Natural killer cell (primary cell): Measurements from ENCODE around the gene CBLB. TPM values are rescaled to one million over a fixed set of nuclear protein-coding genes. Genes with fewer than 3 reads are reported as not detected.

Source experiments
- ATAC-seq, 3 donors: fragments of 150-1000 bp in 2 of 3; fragments of 200-7000 bp in 1 of 3; cut with Tn5 transposase; 1 replicate in 1 of 3; 2 replicates in 2 of 3; pipeline ENCODE4 v1.10.0; 2021; ENCODE audit warnings: mild to moderate bottlenecking in 2 of 3, moderate library complexity in 2 of 3
- DNase-seq, 2 donors: peaks; one replicate each; pipeline versions ENCODE4 v3.0.0 to v3.0.0-alpha.2; 2013 to 2021; ENCODE audit warnings: mixed read lengths in 1 of 2
- H3K27ac ChIP-seq: one replicate; pipeline ENCODE4 v1.5.1; 2013; ENCODE audit warnings: mild to moderate bottlenecking, low read length
- H3K27me3 ChIP-seq: one replicate; pipeline ENCODE4 v1.6.1; 2013; ENCODE audit warnings: low read length; ENCODE audit not compliant: control insufficient read depth, insufficient read depth
- H3K36me3 ChIP-seq: one replicate; pipeline ENCODE4 v1.6.1; 2013; ENCODE audit warnings: low read length; ENCODE audit not compliant: control insufficient read depth, insufficient read depth
- H3K4me1 ChIP-seq: one replicate; pipeline ENCODE4 v1.6.1; 2013; ENCODE audit warnings: low read length; ENCODE audit not compliant: control insufficient read depth, insufficient read depth
- H3K4me3 ChIP-seq: one replicate; pipeline ENCODE4 v1.5.1; 2013; ENCODE audit warnings: low read length
- H3K9me3 ChIP-seq: one replicate; pipeline ENCODE4 v1.6.1; 2013; ENCODE audit warnings: low read length; ENCODE audit not compliant: control insufficient read depth, insufficient read depth
- H3K27ac Mint-ChIP-seq, 2 donors: one replicate each; pipeline ENCODE4 v1.8.0; 2022; ENCODE audit warnings: mild to moderate bottlenecking in 2 of 2, mixed read lengths in 2 of 2, moderate library complexity in 1 of 2
- H3K27me3 Mint-ChIP-seq, 2 donors: one replicate each; pipeline ENCODE4 v1.8.0; 2022; ENCODE audit warnings: low read depth in 2 of 2, mixed read lengths in 2 of 2
- H3K36me3 Mint-ChIP-seq: one replicate; pipeline ENCODE4 v1.8.0; 2022; ENCODE audit warnings: mixed read lengths
- H3K4me1 Mint-ChIP-seq, 2 donors: one replicate each; pipeline ENCODE4 v1.8.0; 2022; ENCODE audit warnings: mixed read lengths in 2 of 2
- H3K4me3 Mint-ChIP-seq: one replicate; pipeline ENCODE4 v1.8.0; 2022; ENCODE audit warnings: mild to moderate bottlenecking, moderate library complexity, mixed read lengths
- H3K9me3 Mint-ChIP-seq, 2 donors: one replicate each; pipeline ENCODE4 v1.8.0; 2022; ENCODE audit warnings: mixed read lengths in 2 of 2
- CTCF ChIP-seq: fragments of 200-600 bp; IDR thresholded peaks from one replicate; pipeline ENCODE4 v1.8.0; 2022; ENCODE audit warnings: antibody characterized with exemption
- WGBS: methylation state at CpG from one replicate; pipeline ENCODE4 v1.1.7; 2013; ENCODE audit warnings: missing lambda C conversion rate; ENCODE audit not compliant: insufficient coverage; 5-methylcytosine and 5-hydroxymethylcytosine counted together
- intact Hi-C: fragments of 100-400 bp; cut with micrococcal nuclease; formaldehyde crosslinking; loops from one replicate; pipeline ENCODE4 v1.14.2; 2022
- total RNA-seq, 4 donors: library from RNA; stranded (reverse); fragments of 120-200 nt in 1 of 4; gene quantifications; one replicate each; pipeline versions ENCODE4 v1.2.3 to v1.2.4, GENCODE V29; 2013 to 2022

CBLB gene
- total RNA-seq, 3 donors from 2014 or later (not counting 1 experiment from before 2014, with no cell fraction given), result 180 to 287 (median 230) TPM

GRCh38 chr3:105832644-105833043, 36.2 kb downstream of the CBLB start:
- DNase-seq (peak in 1 of 2 donors; percentile 37), ATAC-seq (peak in 2 of 3 donors; percentile 16 to 31)
- Mint-ChIP-seq H3K4me1 (peaks cover 79 to 85% of the 10 kb centered on the region in 2 donors), H3K27me3 (no peaks in the 10 kb centered on the region), H3K4me3 (peak overlapping the region; percentile 21), H3K9me3 (no peaks in the 10 kb centered on the region), H3K36me3 (peaks cover 7% of the 10 kb centered on the region), H3K27ac (peak overlapping the region; percentile 83)
- Histone ChIP-seq H3K27me3 (no peaks in the 10 kb centered on the region), H3K27ac (peak overlapping the region; percentile 19), H3K4me3 (no peak overlapping the region), H3K4me1 (peaks cover 19% of the 10 kb centered on the region), H3K9me3 (no peaks in the 10 kb centered on the region), H3K36me3 (peaks cover 17% of the 10 kb centered on the region)
- intact Hi-C loops, result loop anchor here (5.0 kb wide), 1 partner anchor 145 kb away; no protein-coding TSS in a partner anchor
- no peak for TF ChIP-seq CTCF
- 44% methylated on average over 3 of the region's 4 CpGs for WGBS

GRCh38 chr3:105830836-105831235, 38.0 kb downstream of the CBLB start:
- no peak overlapping the region for H3K4me3 ChIP-seq
- intact Hi-C loops, result loop anchor here (5.0 kb wide), 1 partner anchor 144 kb away; no protein-coding TSS in a partner anchor
- peaks cover 13% of the 10 kb centered on the region for H3K36me3 ChIP-seq
- H3K27ac ChIP-seq, result peak overlapping the region; percentile 59
- peaks cover 22% of the 10 kb centered on the region for H3K4me1 ChIP-seq
- DNase-seq (no peak), ATAC-seq (no peak)
- TF ChIP-seq CTCF, result no peak
- peaks cover 7% of the 10 kb centered on the region for H3K36me3 Mint-ChIP-seq
- 63% methylated on average over 1 of the region's 2 CpGs for WGBS
- no peaks in the 10 kb centered on the region for H3K27me3 ChIP-seq
- H3K27ac Mint-ChIP-seq, result peak overlapping the region; percentile 83
- peak overlapping the region; percentile 63 for H3K4me3 Mint-ChIP-seq
- peaks cover 77 to 83% of the 10 kb centered on the region in 2 donors for H3K4me1 Mint-ChIP-seq
- H3K27me3 Mint-ChIP-seq, result no peaks in the 10 kb centered on the region
- no peaks in the 10 kb centered on the region for H3K9me3 ChIP-seq
- H3K9me3 Mint-ChIP-seq, result no peaks in the 10 kb centered on the region

GRCh38 chr3:105829871-105830622, 38.8 kb downstream of the CBLB start:
- H3K27me3 Mint-ChIP-seq, result no peaks in the 10 kb centered on the region
- H3K9me3 ChIP-seq, result no peaks in the 10 kb centered on the region
- no peaks in the 10 kb centered on the region for H3K9me3 Mint-ChIP-seq
- peaks cover 7% of the 10 kb centered on the region for H3K36me3 Mint-ChIP-seq
- H3K36me3 ChIP-seq, result peaks cover 12% of the 10 kb centered on the region
- 33% methylated on average over 3 of the region's 4 CpGs for WGBS
- peak overlapping the region; percentile 83 for H3K27ac Mint-ChIP-seq
- peaks cover 76 to 79% of the 10 kb centered on the region in 2 donors for H3K4me1 Mint-ChIP-seq
- no peaks in the 10 kb centered on the region for H3K27me3 ChIP-seq
- peak overlapping the region; percentile 63 for H3K4me3 Mint-ChIP-seq
- DNase-seq (peak in 1 of 2 donors; percentile 66), ATAC-seq (peak; percentile 33 to 58 (median 45))
- no peak overlapping the region for H3K4me3 ChIP-seq
- H3K4me1 ChIP-seq, result peaks cover 22% of the 10 kb centered on the region
- intact Hi-C loops, result loop anchor here (1.0 to 5.0 kb wide), 4 partner anchors 15 to 143 kb away; no protein-coding TSS in a partner anchor
- no peak for TF ChIP-seq CTCF
- peak overlapping the region; percentile 59 for H3K27ac ChIP-seq
